IPS-NIHi7 (cell line): ENCODE data around the gene SNAPC1.
A peak's percentile ranks its signal among the peaks of the same experiment; 100 is the strongest.

ENCODE experiments used
- DNase-seq: peaks from one replicate; pipeline ENCODE4 v3.0.0; 2012; ENCODE audit warnings: mixed read lengths; ENCODE audit errors: extremely low spot score

Gene SNAPC1

GRCh38 chr14:61811882-61812346 is 49.7 kb downstream of the SNAPC1 start:
- peak; percentile 49 for DNase-seq

- DNase-seq = peak; percentile 59
Observed at GRCh38 chr14:61812347-61813095, 50.3 kb downstream of the SNAPC1 start, which contains the start of gene SYT16. Gene SYT16, plus strand, starts transcription at chr14:61812703.

- DNase-seq = peak; percentile 20
Observed at GRCh38 chr14:61813096-61813606, 50.9 kb downstream of the SNAPC1 start.

GRCh38 chr14:61822458-61822857 is 60.2 kb downstream of the SNAPC1 start:
- DNase-seq = no peak

- no peak for DNase-seq
Observed at GRCh38 chr14:61832783-61833182, 70.6 kb downstream of the SNAPC1 start.

- DNase-seq = no peak
Observed at GRCh38 chr14:61836184-61836583, 74.0 kb downstream of the SNAPC1 start.

GRCh38 chr14:61836807-61837206 is 74.6 kb downstream of the SNAPC1 start:
- DNase-seq = no peak

- peak; percentile 81 for DNase-seq
Observed at GRCh38 chr14:61837336-61838229, 75.4 kb downstream of the SNAPC1 start.

GRCh38 chr14:61838661-61839245 is 76.5 kb downstream of the SNAPC1 start:
- no peak for DNase-seq

GRCh38 chr14:61839507-61839906 is 77.3 kb downstream of the SNAPC1 start:
- no peak for DNase-seq

GRCh38 chr14:61841145-61841544 is 78.9 kb downstream of the SNAPC1 start:
- no peak for DNase-seq
